Measurements from ENCODE around the gene RAD18.

RAD18 gene

DNA sequence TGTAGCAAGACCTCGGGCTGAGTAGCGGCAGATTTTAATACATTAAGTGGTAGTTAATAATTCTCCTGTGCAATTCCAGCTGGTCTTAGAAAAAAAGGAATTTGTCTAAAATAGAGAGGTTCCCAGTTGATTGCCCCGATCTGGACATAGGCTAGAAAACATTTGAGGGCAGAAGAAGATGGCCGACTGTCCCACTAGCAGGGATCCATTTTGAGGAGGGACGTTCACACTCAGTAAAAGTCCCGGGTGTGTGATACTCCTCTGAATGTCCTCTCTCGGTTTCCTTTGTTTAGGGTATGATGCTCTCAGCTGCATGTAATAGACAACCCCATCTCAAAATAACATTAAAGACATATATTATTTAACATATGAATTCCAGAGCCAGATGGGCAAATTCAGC lies 116.0 kb downstream of the RAD18 start:
- Histone ChIP-seq H3K4me2 (ENCODE audit: low read depth, low read length) (no peak overlapping the region), H3K27ac (ENCODE audit: low read length) (no peak overlapping the region), H3K4me1 (ENCODE audit: low read length) (no peaks in the 10 kb centered on the region), H3F3A (ENCODE audit: insufficient read depth, low read length) (no peaks in the 10 kb centered on the region), H2AFZ (ENCODE audit: low read length) (no peak overlapping the region), H3K9me2 (replicated peaks; ENCODE audit: insufficient read depth, low read length) (no peaks in the 10 kb centered on the region), H3K36me3 (replicated peaks; ENCODE audit: insufficient read depth, low read length) (no peaks in the 10 kb centered on the region), H3K79me2 (ENCODE audit: low read length) (no peaks in the 10 kb centered on the region), H3K9me3 (replicated peaks; ENCODE audit: insufficient read depth, low read length) (no peaks in the 10 kb centered on the region), H4K20me1 (ENCODE audit: insufficient read depth, low read length) (no peaks in the 10 kb centered on the region), H3K4me3 (ENCODE audit: low read length) (no peak overlapping the region), H3K27me3 (replicated peaks; ENCODE audit: insufficient read depth, low read length) (no peaks in the 10 kb centered on the region), H3K9ac (ENCODE audit: low read length) (no peak overlapping the region)
- DNase-seq: no peak
- TF ChIP-seq EZH2phosphoT487 (IDR thresholded peaks at IDR 0.05; ENCODE audit: low read length) (no peak), EZH2 (optimal IDR thresholded peaks at IDR 0.05; ENCODE audit: low read depth, low read length) (no peak)
- TF ChIP-seq, protein P1, sequence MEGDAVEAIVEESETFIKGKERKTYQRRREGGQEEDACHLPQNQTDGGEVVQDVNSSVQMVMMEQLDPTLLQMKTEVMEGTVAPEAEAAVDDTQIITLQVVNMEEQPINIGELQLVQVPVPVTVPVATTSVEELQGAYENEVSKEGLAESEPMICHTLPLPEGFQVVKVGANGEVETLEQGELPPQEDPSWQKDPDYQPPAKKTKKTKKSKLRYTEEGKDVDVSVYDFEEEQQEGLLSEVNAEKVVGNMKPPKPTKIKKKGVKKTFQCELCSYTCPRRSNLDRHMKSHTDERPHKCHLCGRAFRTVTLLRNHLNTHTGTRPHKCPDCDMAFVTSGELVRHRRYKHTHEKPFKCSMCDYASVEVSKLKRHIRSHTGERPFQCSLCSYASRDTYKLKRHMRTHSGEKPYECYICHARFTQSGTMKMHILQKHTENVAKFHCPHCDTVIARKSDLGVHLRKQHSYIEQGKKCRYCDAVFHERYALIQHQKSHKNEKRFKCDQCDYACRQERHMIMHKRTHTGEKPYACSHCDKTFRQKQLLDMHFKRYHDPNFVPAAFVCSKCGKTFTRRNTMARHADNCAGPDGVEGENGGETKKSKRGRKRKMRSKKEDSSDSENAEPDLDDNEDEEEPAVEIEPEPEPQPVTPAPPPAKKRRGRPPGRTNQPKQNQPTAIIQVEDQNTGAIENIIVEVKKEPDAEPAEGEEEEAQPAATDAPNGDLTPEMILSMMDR (IDR thresholded peaks at IDR 0.05; ENCODE audit: low read length): no peak

DNA sequence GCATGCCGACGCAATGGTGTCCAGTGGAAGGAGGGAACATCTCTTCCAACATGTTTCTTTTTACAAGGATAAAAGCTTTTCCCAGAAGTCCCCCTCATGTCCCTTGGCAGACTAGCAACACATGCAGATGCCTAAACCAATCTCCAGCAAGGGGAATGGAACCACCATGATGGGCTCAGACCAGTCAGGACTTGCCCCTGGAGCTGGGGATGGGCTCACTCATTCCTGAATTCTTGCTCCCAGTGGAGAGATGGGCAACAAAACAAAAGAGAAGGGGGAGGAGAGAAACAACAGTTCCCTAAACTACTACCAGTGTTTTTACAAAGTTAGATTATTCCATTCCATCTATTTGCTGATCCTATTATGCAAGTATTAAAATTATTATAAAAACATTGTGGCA lies 117.1 kb downstream of the RAD18 start:
- no peak for DNase-seq
- no peaks in the 10 kb centered on the region for H3K9me3 ChIP-seq (replicated peaks; ENCODE audit: insufficient read depth, low read length)
- no peaks in the 10 kb centered on the region for H3K36me3 ChIP-seq (replicated peaks; ENCODE audit: insufficient read depth, low read length)
- H3K9ac ChIP-seq (ENCODE audit: low read length): no peak overlapping the region
- H2AFZ ChIP-seq (ENCODE audit: low read length): no peak overlapping the region
- no peaks in the 10 kb centered on the region for H3K79me2 ChIP-seq (ENCODE audit: low read length)
- no peak overlapping the region for H3K27ac ChIP-seq (ENCODE audit: low read length)
- H3K9me2 ChIP-seq (replicated peaks; ENCODE audit: insufficient read depth, low read length): no peaks in the 10 kb centered on the region
- no peak overlapping the region for H3K4me2 ChIP-seq (ENCODE audit: low read depth, low read length)
- TF ChIP-seq EZH2 (optimal IDR thresholded peaks at IDR 0.05; ENCODE audit: low read depth, low read length) (no peak), EZH2phosphoT487 (IDR thresholded peaks at IDR 0.05; ENCODE audit: low read length) (no peak)
- TF ChIP-seq, protein P1 (IDR thresholded peaks at IDR 0.05; ENCODE audit: low read length): no peak
- no peaks in the 10 kb centered on the region for H3K4me1 ChIP-seq (ENCODE audit: low read length)
- H4K20me1 ChIP-seq (ENCODE audit: insufficient read depth, low read length): no peaks in the 10 kb centered on the region
- no peaks in the 10 kb centered on the region for H3F3A ChIP-seq (ENCODE audit: insufficient read depth, low read length)
- no peak overlapping the region for H3K4me3 ChIP-seq (ENCODE audit: low read length)
- no peaks in the 10 kb centered on the region for H3K27me3 ChIP-seq (replicated peaks; ENCODE audit: insufficient read depth, low read length)

DNA sequence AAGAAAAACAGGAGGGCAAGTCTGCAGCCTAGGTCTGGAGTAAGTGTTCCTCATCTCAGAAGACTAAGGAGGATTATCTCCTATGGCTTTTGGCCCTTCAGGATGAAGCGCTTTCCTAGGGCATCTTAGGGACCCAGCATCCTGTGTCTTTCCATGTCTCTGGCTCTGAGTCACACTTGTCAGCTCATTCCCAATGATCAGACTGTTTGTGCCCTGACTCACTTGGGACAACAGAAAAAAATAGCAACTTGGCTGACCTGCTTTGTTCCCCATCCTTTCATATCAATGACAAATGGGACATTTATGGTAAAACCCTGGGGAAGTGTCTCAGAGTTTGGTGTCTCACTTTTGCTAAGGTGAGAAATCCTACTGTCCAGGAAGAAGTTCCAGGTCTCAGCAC lies 117.6 kb downstream of the RAD18 start:
- H3K36me3 ChIP-seq (replicated peaks; ENCODE audit: insufficient read depth, low read length): no peaks in the 10 kb centered on the region
- H4K20me1 ChIP-seq (ENCODE audit: insufficient read depth, low read length): no peaks in the 10 kb centered on the region
- H3K4me1 ChIP-seq (ENCODE audit: low read length): no peaks in the 10 kb centered on the region
- no peaks in the 10 kb centered on the region for H3K27me3 ChIP-seq (replicated peaks; ENCODE audit: insufficient read depth, low read length)
- H3K9me2 ChIP-seq (replicated peaks; ENCODE audit: insufficient read depth, low read length): no peaks in the 10 kb centered on the region
- H3K4me3 ChIP-seq (ENCODE audit: low read length): no peak overlapping the region
- H3F3A ChIP-seq (ENCODE audit: insufficient read depth, low read length): no peaks in the 10 kb centered on the region
- H3K27ac ChIP-seq (ENCODE audit: low read length): no peak overlapping the region
- DNase-seq: no peak
- H2AFZ ChIP-seq (ENCODE audit: low read length): no peak overlapping the region
- no peaks in the 10 kb centered on the region for H3K9me3 ChIP-seq (replicated peaks; ENCODE audit: insufficient read depth, low read length)
- H3K9ac ChIP-seq (ENCODE audit: low read length): no peak overlapping the region
- TF ChIP-seq, protein P1 (IDR thresholded peaks at IDR 0.05; ENCODE audit: low read length): no peak
- TF ChIP-seq EZH2phosphoT487 (IDR thresholded peaks at IDR 0.05; ENCODE audit: low read length) (no peak), EZH2 (optimal IDR thresholded peaks at IDR 0.05; ENCODE audit: low read depth, low read length) (no peak)
- H3K4me2 ChIP-seq (ENCODE audit: low read depth, low read length): no peak overlapping the region
- H3K79me2 ChIP-seq (ENCODE audit: low read length): no peaks in the 10 kb centered on the region
